CD4-positive, alpha-beta T cell treated with Interleukin-4 for 4 hours (primary cell): Measurements from ENCODE around the gene FERMT3.

Source experiments
- DNase-seq: peaks from one replicate; pipeline ENCODE4 v3.0.0-alpha.2; 2020

The FERMT3 gene

DNA sequence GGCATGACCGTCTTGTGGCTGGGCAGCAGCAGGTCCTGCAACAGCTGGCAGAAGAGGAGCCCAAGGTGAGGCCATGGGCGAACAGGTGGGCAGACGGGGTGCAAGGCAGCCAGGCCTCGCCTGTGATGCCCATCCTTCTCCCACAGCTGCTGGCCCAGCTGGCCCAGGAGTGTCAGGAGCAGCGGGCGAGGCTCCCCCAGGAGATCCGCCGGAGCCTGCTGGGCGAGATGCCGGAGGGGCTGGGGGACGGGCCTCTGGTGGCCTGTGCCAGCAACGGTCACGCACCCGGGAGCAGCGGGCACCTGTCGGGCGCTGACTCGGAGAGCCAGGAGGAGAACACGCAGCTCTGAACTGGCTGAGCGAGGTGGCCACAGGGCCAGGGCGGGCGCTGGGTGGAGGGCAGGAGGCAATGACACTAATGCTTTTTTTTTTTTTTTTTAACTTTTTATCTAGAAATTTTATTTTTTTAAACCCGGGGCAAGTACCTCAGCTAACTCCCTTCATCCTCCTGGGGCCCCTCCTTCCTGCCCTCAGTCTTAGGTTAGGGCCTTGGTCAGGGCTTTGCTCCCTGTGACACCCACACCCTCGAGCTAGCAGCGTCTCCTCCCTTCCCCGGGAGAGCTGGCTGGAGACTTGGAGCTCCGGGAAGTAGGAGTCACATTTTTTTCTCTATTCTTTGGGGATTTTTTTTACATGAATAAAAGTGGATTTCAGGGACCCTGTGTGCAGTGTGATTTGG lies 60.9 kb downstream of the FERMT3 start:
- DNase-seq = no peak

DNA sequence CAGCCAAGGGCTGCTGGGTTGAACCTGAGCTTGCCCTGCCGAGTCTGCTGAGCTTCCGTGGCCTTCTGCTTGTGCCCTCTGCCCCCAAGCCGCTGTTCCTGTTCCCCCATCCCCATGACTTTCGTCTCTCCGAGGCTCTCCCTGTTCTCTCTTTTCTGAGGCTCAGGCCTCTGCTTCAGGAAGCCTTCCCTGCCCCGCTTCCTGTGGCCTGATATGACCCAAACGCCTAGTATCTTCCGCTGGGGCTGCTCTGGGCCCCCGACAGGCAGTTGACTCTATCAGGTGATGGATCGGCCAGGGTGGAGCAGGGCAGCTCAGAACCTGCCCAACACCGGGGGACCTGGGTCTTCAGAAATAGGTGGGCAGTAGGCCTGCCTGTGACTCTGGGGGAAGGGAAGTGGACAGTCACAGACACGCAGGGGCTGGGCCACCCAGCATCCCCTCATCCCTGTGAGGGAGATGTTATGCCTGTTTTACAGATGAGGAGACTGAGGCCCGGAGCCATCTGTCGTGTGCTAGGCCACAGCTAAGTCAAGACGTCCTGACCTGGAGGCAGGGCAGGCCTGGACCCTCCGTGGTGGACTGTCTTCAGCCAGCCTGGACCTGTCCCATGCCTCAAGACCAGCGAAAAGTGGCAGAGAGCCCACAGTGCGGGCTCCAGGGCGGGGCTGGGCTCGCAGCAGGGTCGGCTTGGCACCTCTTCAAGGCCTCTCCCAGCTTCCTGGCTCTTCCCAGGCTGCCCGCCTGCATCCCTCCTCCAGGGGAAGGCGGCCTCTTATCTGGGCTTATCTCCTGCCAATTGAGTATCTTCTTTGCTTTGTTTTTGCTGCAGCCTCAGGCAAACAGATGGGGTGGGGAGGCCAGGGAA lies 61.7 kb downstream of the FERMT3 start:
- DNase-seq = no peak

GRCh38 chr11:64268893-64269539 lies 62.5 kb downstream of the FERMT3 start:
- peak; percentile 21 for DNase-seq

GRCh38 chr11:64269540-64270220 lies 63.2 kb downstream of the FERMT3 start:
- peak; percentile 99 for DNase-seq
